HG02884 (cell line): ENCODE measurements around the gene ULBP2.

ENCODE experiments used
- ATAC-seq: cut with Tn5 transposase; IDR thresholded peaks from one replicate; pipeline ENCODE4 v1.9.1; 2021; ENCODE audit warnings: mild to moderate bottlenecking, moderate library complexity; ENCODE audit not compliant: unreplicated experiment

The ULBP2 gene

GRCh38 chr6:149995235-149995750, 53.5 kb downstream of the ULBP2 start:
- no peak for ATAC-seq

- no peak for ATAC-seq
These were observed 54.2 kb downstream of the ULBP2 start for GRCh38 chr6:149995971-149996370.
